GM18858 (cell line): Measurements from ENCODE around the gene TRIP10.
"Not testable (repeated sequence)": the region's sequence is repeated elsewhere in the genome, so short reads cannot be mapped to it uniquely, and the experiment has no call there.

Experiments
- ATAC-seq: cut with Tn5 transposase; IDR thresholded peaks from one replicate; pipeline ENCODE4 v1.9.1; 2021; ENCODE audit not compliant: unreplicated experiment

TRIP10 gene

DNA sequence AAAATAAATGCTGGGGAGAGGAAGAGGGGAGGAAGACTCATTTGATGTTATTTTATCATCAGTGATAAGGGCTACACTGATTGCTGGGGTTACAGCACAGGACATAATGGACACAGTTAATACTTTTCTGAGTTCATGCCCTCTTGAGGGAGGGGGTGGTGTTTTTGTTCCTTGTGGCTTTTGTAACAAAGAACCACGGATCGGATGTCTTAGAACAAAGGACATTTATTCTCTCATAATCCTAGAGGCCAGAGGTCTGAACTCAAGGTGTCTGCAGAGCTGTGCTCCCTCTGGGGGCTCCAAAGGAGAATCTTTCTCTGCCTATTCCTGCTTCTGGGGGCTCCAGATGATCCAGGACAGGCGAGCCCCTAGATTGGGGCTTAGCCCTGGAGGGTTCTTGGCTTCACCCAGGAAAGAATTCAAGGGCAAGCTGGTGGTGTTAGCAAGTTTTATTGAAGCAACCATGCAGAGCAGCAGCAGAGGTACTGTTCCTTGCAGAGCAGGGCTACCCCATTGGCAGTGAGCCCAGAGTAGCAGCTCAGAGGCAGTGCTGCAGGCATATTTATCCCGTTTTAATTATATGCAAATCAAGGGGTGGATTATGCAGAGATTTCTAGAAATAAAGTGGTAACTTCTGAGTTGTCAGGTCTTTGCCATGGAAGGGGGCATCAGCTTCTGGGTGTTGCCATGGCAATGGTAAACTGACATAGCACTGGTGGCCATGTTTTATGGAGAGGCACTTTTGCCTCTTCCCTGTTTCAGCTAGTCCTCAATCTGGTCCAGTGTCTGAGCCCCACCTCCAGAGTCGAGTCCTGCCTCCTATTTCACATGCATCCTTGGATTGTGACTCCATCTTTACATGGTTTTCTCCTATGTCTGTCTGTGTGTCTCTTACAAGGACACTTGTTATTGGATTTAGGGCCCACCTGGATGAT, 51.0 kb downstream of the TRIP10 start:
- ATAC-seq, result no peak

DNA sequence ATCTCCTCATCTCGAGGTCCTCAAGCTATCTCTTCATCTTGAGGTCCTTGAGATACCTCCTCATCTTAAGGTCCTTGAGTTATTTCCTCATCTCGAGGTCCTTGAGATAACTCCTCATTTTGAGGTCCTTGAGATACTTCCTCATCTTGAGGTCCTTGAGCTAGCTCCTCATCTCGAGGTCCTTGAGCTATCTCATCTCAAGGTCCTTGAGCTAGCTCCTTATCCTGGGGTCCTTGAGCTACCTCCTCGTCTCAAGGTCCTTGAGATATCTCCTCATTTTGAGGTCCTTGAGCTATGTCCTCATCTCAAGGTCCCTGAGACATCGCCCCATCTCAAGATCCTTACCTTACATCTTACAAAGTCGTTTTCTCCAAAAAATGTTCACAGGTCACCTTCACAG, 51.8 kb downstream of the TRIP10 start:
- no peak for ATAC-seq

DNA sequence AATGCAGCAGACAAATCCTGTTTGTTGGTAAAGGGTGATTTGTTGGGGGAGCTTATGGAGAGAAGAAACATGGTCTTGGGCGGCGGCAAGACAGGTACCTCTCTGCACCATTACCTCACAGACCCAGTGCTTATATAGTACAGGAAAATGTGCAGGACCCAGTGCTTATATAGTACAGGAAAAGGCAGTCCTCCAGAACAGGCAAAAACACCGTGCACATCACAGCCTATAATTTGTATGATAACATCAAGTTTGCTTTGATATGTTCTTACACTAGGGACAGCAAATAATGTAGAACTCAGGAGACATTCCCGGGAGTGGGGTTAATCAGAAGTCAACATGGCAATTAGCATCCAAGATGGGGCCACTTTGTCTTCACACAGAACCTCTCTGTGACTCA, 53.9 kb downstream of the TRIP10 start:
- ATAC-seq, result no peak

DNA sequence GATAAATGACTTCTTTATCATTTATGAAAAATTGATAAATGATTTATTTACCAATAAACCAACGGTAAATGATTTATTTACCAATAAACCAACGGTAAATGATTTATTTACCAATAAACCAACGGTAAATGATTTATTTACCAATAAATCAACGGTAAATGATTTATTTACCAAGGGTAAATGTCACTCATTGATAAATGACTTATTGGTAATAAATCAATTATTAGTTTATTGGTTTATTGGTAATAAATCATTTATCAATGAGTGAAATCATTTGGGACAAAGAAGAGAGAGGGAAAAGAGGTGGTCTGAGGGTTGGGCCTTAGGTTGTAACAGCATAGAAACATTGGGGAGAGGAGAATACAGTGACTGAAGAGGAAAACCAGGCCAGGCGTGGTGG, 54.5 kb downstream of the TRIP10 start:
- ATAC-seq, result no peak

GRCh38 chr19:6794686-6795431, 55.4 kb downstream of the TRIP10 start:
- no peak for ATAC-seq

GRCh38 chr19:6796278-6796677, 56.8 kb downstream of the TRIP10 start:
- ATAC-seq, result no peak

DNA sequence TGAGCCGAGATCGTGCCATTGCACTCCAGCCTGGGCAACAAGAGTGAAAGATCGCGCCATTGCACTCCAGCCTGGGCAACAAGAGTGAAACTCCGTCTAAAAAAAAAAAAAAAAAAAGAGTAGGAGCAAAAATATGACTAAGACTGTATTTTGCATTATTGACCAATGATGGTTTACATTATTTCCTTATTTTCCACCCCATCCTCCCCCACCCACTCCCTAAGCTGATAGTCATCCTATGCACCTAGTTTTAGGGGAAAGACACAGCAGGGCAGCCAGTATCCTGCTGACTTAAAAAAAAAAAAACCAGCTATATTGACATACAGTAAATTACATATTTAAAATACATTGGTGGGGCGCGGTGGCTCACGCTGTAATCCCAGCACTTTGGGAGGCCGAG, 58.2 kb downstream of the TRIP10 start:
- no peak for ATAC-seq

GRCh38 chr19:6800160-6800790, 60.8 kb downstream of the TRIP10 start:
- not testable (repeated sequence) for ATAC-seq

DNA sequence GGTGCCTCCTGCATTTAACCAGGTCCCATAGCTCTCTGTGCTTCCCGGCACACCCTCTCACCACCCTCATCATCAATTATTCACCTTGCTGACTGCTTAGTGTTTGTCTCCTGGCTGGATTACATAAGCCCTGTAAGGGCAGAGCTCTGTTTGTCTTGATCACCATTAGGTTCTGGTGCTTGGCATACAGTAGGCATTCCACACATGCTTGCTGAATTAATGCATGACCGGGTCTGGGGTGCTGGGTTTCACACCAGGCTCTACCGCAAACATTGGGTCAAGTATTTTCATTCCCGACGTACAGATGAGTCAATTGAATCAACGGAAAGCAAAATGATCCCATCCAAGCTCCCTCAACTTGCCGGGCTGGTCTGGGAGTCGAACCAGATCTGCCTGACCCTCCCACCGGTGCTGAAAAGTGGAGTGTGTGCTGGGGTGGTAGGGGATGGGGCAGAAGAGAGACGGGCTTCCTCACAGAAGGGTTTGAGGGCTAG, 61.6 kb downstream of the TRIP10 start:
- no peak for ATAC-seq
